Naive B cell (primary cell): ENCODE results near the gene NR0B2. TPM values are rescaled to one million over a fixed set of nuclear protein-coding genes. Genes with fewer than 3 reads are reported as not detected.
A peak's percentile ranks its signal among the peaks of the same experiment; 100 is the strongest.

Experiments used
- ATAC-seq, 2 donors: fragments of 150-1000 bp; cut with Tn5 transposase; 2 replicates each; pipeline ENCODE4 v1.10.0; 2021; ENCODE audit warnings: low read depth in 2 of 2, mild to moderate bottlenecking in 2 of 2, moderate library complexity in 2 of 2
- DNase-seq: peaks from one replicate; pipeline ENCODE4 v3.0.0; 2022
- H3K27ac Mint-ChIP-seq, 6 donors: one replicate each; pipeline ENCODE4 v1.8.0; 2020 to 2022; ENCODE audit warnings: mild to moderate bottlenecking in 6 of 6, mixed read lengths in 6 of 6, moderate library complexity in 5 of 6, inconsistent platforms in 2 of 6
- H3K27me3 Mint-ChIP-seq, 3 donors: one replicate each; pipeline ENCODE4 v1.8.0; 2021 to 2022; ENCODE audit warnings: mixed read lengths in 3 of 3, mild to moderate bottlenecking in 1 of 3
- H3K36me3 Mint-ChIP-seq, 2 donors: one replicate each; pipeline ENCODE4 v1.8.0; 2020 to 2022; ENCODE audit warnings: mixed read lengths in 2 of 2, inconsistent platforms in 1 of 2, mild to moderate bottlenecking in 1 of 2
- H3K4me1 Mint-ChIP-seq, 3 donors: one replicate each; pipeline ENCODE4 v1.8.0; 2020 to 2022; ENCODE audit warnings: mixed read lengths in 3 of 3, inconsistent platforms in 1 of 3, mild to moderate bottlenecking in 1 of 3, moderate library complexity in 1 of 3
- H3K4me3 Mint-ChIP-seq, 8 donors: one replicate each; pipeline ENCODE4 v1.8.0; 2020 to 2022; ENCODE audit warnings: mild to moderate bottlenecking in 8 of 8, mixed read lengths in 8 of 8, moderate library complexity in 8 of 8, inconsistent platforms in 2 of 8
- H3K9me3 Mint-ChIP-seq, 7 donors: one replicate each; pipeline ENCODE4 v1.8.0; 2020 to 2022; ENCODE audit warnings: mixed read lengths in 7 of 7, mild to moderate bottlenecking in 5 of 7, inconsistent platforms in 2 of 7, moderate library complexity in 1 of 7
- polyA plus RNA-seq, 6 donors: library from polyadenylated mRNA; unstranded; fragments of 300-500 nt; fragmentation: Illumina TruSeq; gene quantifications; one replicate each; pipeline ENCODE4 v1.2.3, GENCODE V29; 2021; ENCODE audit warnings: low read depth in 6 of 6

NR0B2 gene
- polyA plus RNA-seq, 6 donors from 2014 or later: not detected

- Mint-ChIP-seq H3K9me3 (no peaks in the 10 kb centered on the region), H3K4me3 (peak within 1 kb of the TSS; percentile 82 to 99 (median 96)), H3K27me3 (no peaks in the 10 kb centered on the region), H3K4me1 (peaks cover 26 to 38% (median 26%) of the 10 kb centered on the region in 3 donors), H3K36me3 (peaks cover 0 to 2% of the 10 kb centered on the region in 2 donors), H3K27ac (peak within 1 kb of the TSS; percentile 90 to 99 (median 98))
- peak; percentile 90 for ATAC-seq
- peak; percentile 94 for DNase-seq
These were observed 8.0 kb upstream of the NR0B2 start, which contains the start of gene NUDC for GRCh38 chr1:26921540-26922430. Gene NUDC (plus strand): TSS chr1:26921743. CDS start chr1:26921849, 106 bp downstream.

- H3K27me3 Mint-ChIP-seq: no peaks in the 10 kb centered on the region
- ATAC-seq: peak; percentile 46 to 47
These were observed 7.4 kb upstream of the NR0B2 start for GRCh38 chr1:26921126-26921539.

GRCh38 chr1:26915204-26915842, 1.5 kb upstream of the NR0B2 start:
- ATAC-seq: no peak
- no peak overlapping the region for H3K27ac Mint-ChIP-seq
- peaks cover 0 to 4% (median 0%) of the 10 kb centered on the region in 3 donors for H3K27me3 Mint-ChIP-seq
- no peak for DNase-seq
- no peaks in the 10 kb centered on the region for H3K9me3 Mint-ChIP-seq
- peaks cover 1 to 5% (median 5%) of the 10 kb centered on the region in 3 donors for H3K4me1 Mint-ChIP-seq
- H3K36me3 Mint-ChIP-seq: no peaks in the 10 kb centered on the region
- H3K4me3 Mint-ChIP-seq: no peak overlapping the region

More at GRCh38 chr1:26921126-26921539, 7.4 kb upstream of the NR0B2 start:
- Mint-ChIP-seq H3K4me1 (peaks cover 25 to 38% (median 25%) of the 10 kb centered on the region in 3 donors), H3K4me3 (peak overlapping the region; percentile 82 to 99 (median 96)), H3K36me3 (no peaks in the 10 kb centered on the region), H3K9me3 (no peaks in the 10 kb centered on the region), H3K27ac (peak overlapping the region; percentile 90 to 99 (median 98))
- no peak for DNase-seq

GRCh38 chr1:26913389-26913753, 404 bp downstream of the NR0B2 start:
- Mint-ChIP-seq H3K36me3 (no peaks in the 10 kb centered on the region), H3K4me3 (no peak overlapping the region), H3K27ac (peak overlapping the region in 1 of 6 donors; percentile 89), H3K27me3 (peaks cover 0 to 18% (median 0%) of the 10 kb centered on the region in 3 donors), H3K9me3 (no peaks in the 10 kb centered on the region), H3K4me1 (no peaks in the 10 kb centered on the region)
- ATAC-seq: no peak
- no peak for DNase-seq

- no peaks in the 10 kb centered on the region for H3K36me3 Mint-ChIP-seq
- ATAC-seq: no peak
These were observed 1.7 kb downstream of the NR0B2 start for GRCh38 chr1:26912147-26912490.

GRCh38 chr1:26911399-26912146, 2.2 kb downstream of the NR0B2 start:
- Mint-ChIP-seq H3K9me3 (no peaks in the 10 kb centered on the region), H3K4me3 (no peak overlapping the region), H3K36me3 (no peaks in the 10 kb centered on the region), H3K4me1 (no peaks in the 10 kb centered on the region), H3K27ac (peak overlapping the region in 1 of 6 donors; percentile 82), H3K27me3 (peaks cover 0 to 24% (median 0%) of the 10 kb centered on the region in 3 donors)
- ATAC-seq (no peak), DNase-seq (no peak)

More at GRCh38 chr1:26912147-26912490, 1.7 kb downstream of the NR0B2 start:
- no peak overlapping the region for H3K4me3 Mint-ChIP-seq
- H3K4me1 Mint-ChIP-seq: no peaks in the 10 kb centered on the region
- no peak overlapping the region for H3K27ac Mint-ChIP-seq
- DNase-seq: no peak
- H3K27me3 Mint-ChIP-seq: peaks cover 0 to 21% (median 0%) of the 10 kb centered on the region in 3 donors
- H3K9me3 Mint-ChIP-seq: no peaks in the 10 kb centered on the region

GRCh38 chr1:26910343-26911160, 3.2 kb downstream of the NR0B2 start:
- DNase-seq: no peak
- H3K27me3 Mint-ChIP-seq: peaks cover 0 to 24% (median 0%) of the 10 kb centered on the region in 3 donors
- H3K9me3 Mint-ChIP-seq: no peaks in the 10 kb centered on the region
- no peak for ATAC-seq
- H3K4me1 Mint-ChIP-seq: no peaks in the 10 kb centered on the region
- H3K4me3 Mint-ChIP-seq: no peak overlapping the region
- no peaks in the 10 kb centered on the region for H3K36me3 Mint-ChIP-seq
- peak overlapping the region in 1 of 6 donors; percentile 72 for H3K27ac Mint-ChIP-seq

- peak overlapping the region in 1 of 6 donors; percentile 16 for H3K27ac Mint-ChIP-seq
- H3K36me3 Mint-ChIP-seq: no peaks in the 10 kb centered on the region
- no peaks in the 10 kb centered on the region for H3K4me1 Mint-ChIP-seq
- H3K4me3 Mint-ChIP-seq: no peak overlapping the region
- no peak for ATAC-seq
- DNase-seq: no peak
- H3K27me3 Mint-ChIP-seq: peaks cover 0 to 24% (median 0%) of the 10 kb centered on the region in 3 donors
- no peaks in the 10 kb centered on the region for H3K9me3 Mint-ChIP-seq
These were observed 3.8 kb downstream of the NR0B2 start for GRCh38 chr1:26909951-26910342.

- no peak overlapping the region for H3K4me3 Mint-ChIP-seq
- peaks cover 0 to 24% (median 0%) of the 10 kb centered on the region in 3 donors for H3K27me3 Mint-ChIP-seq
- no peaks in the 10 kb centered on the region for H3K36me3 Mint-ChIP-seq
These were observed 6.5 kb downstream of the NR0B2 start for GRCh38 chr1:26907071-26907917.

GRCh38 chr1:26900815-26901511, 12.8 kb downstream of the NR0B2 start:
- peak overlapping the region; percentile 94 to 99 (median 97) for H3K4me3 Mint-ChIP-seq
- peak overlapping the region; percentile 96 to 99 (median 96) for H3K27ac Mint-ChIP-seq
- ATAC-seq (peak; percentile 2 to 5), DNase-seq (no peak)
- peaks cover 7 to 8% of the 10 kb centered on the region in 2 donors for H3K36me3 Mint-ChIP-seq
- peaks cover 14 to 42% (median 29%) of the 10 kb centered on the region in 3 donors for H3K4me1 Mint-ChIP-seq
- no peaks in the 10 kb centered on the region for H3K9me3 Mint-ChIP-seq
- no peaks in the 10 kb centered on the region for H3K27me3 Mint-ChIP-seq

More at GRCh38 chr1:26907071-26907917, 6.5 kb downstream of the NR0B2 start:
- ATAC-seq (no peak), DNase-seq (no peak)
- no peaks in the 10 kb centered on the region for H3K9me3 Mint-ChIP-seq
- peaks cover 0 to 2% (median 0%) of the 10 kb centered on the region in 3 donors for H3K4me1 Mint-ChIP-seq
- H3K27ac Mint-ChIP-seq: peak overlapping the region in 1 of 6 donors; percentile 27

- ATAC-seq (peak; percentile 92 to 95), DNase-seq (peak; percentile 82)
- H3K4me3 Mint-ChIP-seq: peak within 1 kb of the TSS; percentile 94 to 99 (median 97)
- H3K4me1 Mint-ChIP-seq: peaks cover 18 to 48% (median 29%) of the 10 kb centered on the region in 3 donors
- H3K27me3 Mint-ChIP-seq: no peaks in the 10 kb centered on the region
- H3K9me3 Mint-ChIP-seq: no peaks in the 10 kb centered on the region
- peaks cover 7 to 8% of the 10 kb centered on the region in 2 donors for H3K36me3 Mint-ChIP-seq
- peak within 1 kb of the TSS; percentile 96 to 99 (median 96) for H3K27ac Mint-ChIP-seq
These were observed 13.6 kb downstream of the NR0B2 start, which contains the start of gene GPATCH3 for GRCh38 chr1:26900001-26900814. Gene GPATCH3 (minus strand): TSS chr1:26900467. CDS start chr1:26900442, 25 bp downstream.
